Natural killer cell (primary cell): Measurements from ENCODE around the gene SPRED2. TPM values are rescaled to one million over a fixed set of nuclear protein-coding genes. Genes with fewer than 3 reads are reported as not detected.

Experiments
- ATAC-seq, 3 donors: fragments of 150-1000 bp in 2 of 3; fragments of 200-7000 bp in 1 of 3; cut with Tn5 transposase; 1 replicate in 1 of 3; 2 replicates in 2 of 3; pipeline ENCODE4 v1.10.0; 2021; ENCODE audit warnings: mild to moderate bottlenecking in 2 of 3, moderate library complexity in 2 of 3
- DNase-seq, 2 donors: peaks; one replicate each; pipeline versions ENCODE4 v3.0.0 to v3.0.0-alpha.2; 2013 to 2021; ENCODE audit warnings: mixed read lengths in 1 of 2
- H3K27ac ChIP-seq: one replicate; pipeline ENCODE4 v1.5.1; 2013; ENCODE audit warnings: mild to moderate bottlenecking, low read length
- H3K27me3 ChIP-seq: one replicate; pipeline ENCODE4 v1.6.1; 2013; ENCODE audit warnings: low read length; ENCODE audit not compliant: control insufficient read depth, insufficient read depth
- H3K36me3 ChIP-seq: one replicate; pipeline ENCODE4 v1.6.1; 2013; ENCODE audit warnings: low read length; ENCODE audit not compliant: control insufficient read depth, insufficient read depth
- H3K4me1 ChIP-seq: one replicate; pipeline ENCODE4 v1.6.1; 2013; ENCODE audit warnings: low read length; ENCODE audit not compliant: control insufficient read depth, insufficient read depth
- H3K4me3 ChIP-seq: one replicate; pipeline ENCODE4 v1.5.1; 2013; ENCODE audit warnings: low read length
- H3K9me3 ChIP-seq: one replicate; pipeline ENCODE4 v1.6.1; 2013; ENCODE audit warnings: low read length; ENCODE audit not compliant: control insufficient read depth, insufficient read depth
- H3K27ac Mint-ChIP-seq, 2 donors: one replicate each; pipeline ENCODE4 v1.8.0; 2022; ENCODE audit warnings: mild to moderate bottlenecking in 2 of 2, mixed read lengths in 2 of 2, moderate library complexity in 1 of 2
- H3K27me3 Mint-ChIP-seq, 2 donors: one replicate each; pipeline ENCODE4 v1.8.0; 2022; ENCODE audit warnings: low read depth in 2 of 2, mixed read lengths in 2 of 2
- H3K36me3 Mint-ChIP-seq: one replicate; pipeline ENCODE4 v1.8.0; 2022; ENCODE audit warnings: mixed read lengths
- H3K4me1 Mint-ChIP-seq, 2 donors: one replicate each; pipeline ENCODE4 v1.8.0; 2022; ENCODE audit warnings: mixed read lengths in 2 of 2
- H3K4me3 Mint-ChIP-seq: one replicate; pipeline ENCODE4 v1.8.0; 2022; ENCODE audit warnings: mild to moderate bottlenecking, moderate library complexity, mixed read lengths
- H3K9me3 Mint-ChIP-seq, 2 donors: one replicate each; pipeline ENCODE4 v1.8.0; 2022; ENCODE audit warnings: mixed read lengths in 2 of 2
- WGBS: methylation state at CpG from one replicate; pipeline ENCODE4 v1.1.7; 2013; ENCODE audit warnings: missing lambda C conversion rate; ENCODE audit not compliant: insufficient coverage; 5-methylcytosine and 5-hydroxymethylcytosine counted together
- intact Hi-C: fragments of 100-400 bp; cut with micrococcal nuclease; formaldehyde crosslinking; loops from one replicate; pipeline ENCODE4 v1.14.2; 2022
- total RNA-seq, 4 donors: library from RNA; stranded (reverse); fragments of 120-200 nt in 1 of 4; gene quantifications; one replicate each; pipeline versions ENCODE4 v1.2.3 to v1.2.4, GENCODE V29; 2013 to 2022
- TF ChIP-seq, protein P1 (sequence below): fragments of 200-600 bp; IDR thresholded peaks from one replicate; pipeline ENCODE4 v1.8.0; 2022; ENCODE audit warnings: antibody characterized with exemption

SPRED2 gene
- total RNA-seq, 3 donors from 2014 or later (not counting 1 experiment from before 2014, with no cell fraction given): 3.8 to 8.6 (median 8.3) TPM

DNA sequence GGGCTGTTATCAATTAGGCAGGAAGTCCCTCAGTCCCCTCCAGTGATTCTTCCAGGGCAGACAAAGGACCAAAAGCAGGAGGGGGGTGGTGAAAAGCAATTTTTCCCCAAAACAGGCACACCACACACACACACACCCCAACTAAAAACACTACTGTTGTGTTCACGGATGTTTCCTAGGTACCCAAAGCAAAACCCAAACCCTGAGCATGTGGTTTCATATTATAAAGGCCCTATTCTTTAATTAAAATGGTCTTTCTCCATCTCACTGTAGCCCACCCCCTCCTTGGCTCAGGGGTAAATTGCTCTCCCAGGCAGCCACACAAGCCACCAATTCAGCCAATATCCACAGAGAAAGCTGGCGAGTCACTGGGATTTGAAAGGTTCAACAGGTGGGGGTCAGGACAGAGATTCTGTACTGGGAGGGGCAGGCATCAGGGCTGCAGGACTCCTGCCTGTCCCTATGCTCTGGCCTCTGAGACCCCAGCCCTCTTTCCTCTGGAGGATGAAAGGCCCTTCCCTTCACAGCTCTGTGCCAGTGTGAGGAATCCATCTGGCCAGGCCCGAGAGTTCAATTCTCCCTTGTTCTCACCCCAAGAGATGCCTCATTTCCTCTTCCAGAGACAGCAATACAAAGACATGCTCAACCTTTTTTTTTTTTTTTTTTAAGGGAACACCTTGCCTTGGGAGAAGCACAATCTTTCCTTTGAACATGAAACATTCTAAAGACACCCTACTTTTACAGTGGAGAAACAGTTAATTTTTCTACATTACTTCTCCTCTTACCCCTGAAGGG lies 43.6 kb downstream of the SPRED2 start:
- Mint-ChIP-seq H3K27ac (no peak overlapping the region), H3K27me3 (peaks cover 0 to 3% of the 10 kb centered on the region in 2 donors), H3K4me1 (peaks cover 4 to 21% of the 10 kb centered on the region in 2 donors), H3K9me3 (no peaks in the 10 kb centered on the region), H3K4me3 (no peak overlapping the region), H3K36me3 (no peaks in the 10 kb centered on the region)
- H3K36me3 ChIP-seq: no peaks in the 10 kb centered on the region
- ATAC-seq (no peak), DNase-seq (no peak)
- H3K4me3 ChIP-seq: no peak overlapping the region
- no peaks in the 10 kb centered on the region for H3K27me3 ChIP-seq
- no peak overlapping the region for H3K27ac ChIP-seq
- H3K4me1 ChIP-seq: peaks cover 4% of the 10 kb centered on the region
- 76% methylated on average over 3 of the region's 3 CpGs for WGBS
- intact Hi-C loops: no loop called here
- H3K9me3 ChIP-seq: no peaks in the 10 kb centered on the region
- TF ChIP-seq, protein P1, sequence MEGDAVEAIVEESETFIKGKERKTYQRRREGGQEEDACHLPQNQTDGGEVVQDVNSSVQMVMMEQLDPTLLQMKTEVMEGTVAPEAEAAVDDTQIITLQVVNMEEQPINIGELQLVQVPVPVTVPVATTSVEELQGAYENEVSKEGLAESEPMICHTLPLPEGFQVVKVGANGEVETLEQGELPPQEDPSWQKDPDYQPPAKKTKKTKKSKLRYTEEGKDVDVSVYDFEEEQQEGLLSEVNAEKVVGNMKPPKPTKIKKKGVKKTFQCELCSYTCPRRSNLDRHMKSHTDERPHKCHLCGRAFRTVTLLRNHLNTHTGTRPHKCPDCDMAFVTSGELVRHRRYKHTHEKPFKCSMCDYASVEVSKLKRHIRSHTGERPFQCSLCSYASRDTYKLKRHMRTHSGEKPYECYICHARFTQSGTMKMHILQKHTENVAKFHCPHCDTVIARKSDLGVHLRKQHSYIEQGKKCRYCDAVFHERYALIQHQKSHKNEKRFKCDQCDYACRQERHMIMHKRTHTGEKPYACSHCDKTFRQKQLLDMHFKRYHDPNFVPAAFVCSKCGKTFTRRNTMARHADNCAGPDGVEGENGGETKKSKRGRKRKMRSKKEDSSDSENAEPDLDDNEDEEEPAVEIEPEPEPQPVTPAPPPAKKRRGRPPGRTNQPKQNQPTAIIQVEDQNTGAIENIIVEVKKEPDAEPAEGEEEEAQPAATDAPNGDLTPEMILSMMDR: no peak

DNA sequence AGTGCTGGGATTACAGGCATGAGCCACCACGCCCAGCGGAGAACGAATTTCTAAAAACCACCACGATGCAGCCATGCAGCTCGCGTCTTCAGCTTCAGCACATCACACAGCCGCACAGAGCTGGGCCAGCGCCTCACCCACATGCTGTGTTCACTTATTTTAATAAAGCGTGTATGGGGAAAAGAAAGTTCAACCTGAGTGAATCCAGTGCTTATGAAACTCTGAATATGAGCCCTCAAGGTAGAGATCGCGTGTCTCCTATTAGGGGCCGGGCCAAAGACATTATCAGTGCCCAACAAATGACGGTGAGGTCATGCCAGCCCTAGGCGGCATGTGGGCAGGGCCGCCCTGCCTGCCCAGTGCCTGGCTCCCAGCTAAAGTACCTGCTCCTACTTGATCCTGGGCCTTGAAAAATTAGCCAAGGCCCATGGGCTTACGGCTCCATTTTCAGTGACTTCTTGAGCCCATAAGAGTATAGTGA lies 44.3 kb downstream of the SPRED2 start:
- Mint-ChIP-seq H3K27ac (no peak overlapping the region), H3K27me3 (peaks cover 0 to 3% of the 10 kb centered on the region in 2 donors), H3K4me1 (peaks cover 10 to 28% of the 10 kb centered on the region in 2 donors), H3K36me3 (no peaks in the 10 kb centered on the region), H3K9me3 (no peaks in the 10 kb centered on the region), H3K4me3 (no peak overlapping the region)
- intact Hi-C loops: no loop called here
- WGBS: 80% methylated on average over 16 of the region's 16 CpGs
- Histone ChIP-seq H3K27me3 (no peaks in the 10 kb centered on the region), H3K27ac (no peak overlapping the region), H3K4me3 (no peak overlapping the region), H3K36me3 (no peaks in the 10 kb centered on the region), H3K9me3 (no peaks in the 10 kb centered on the region), H3K4me1 (peaks cover 8% of the 10 kb centered on the region)
- ATAC-seq (no peak), DNase-seq (no peak)
- TF ChIP-seq, protein P1: no peak

DNA sequence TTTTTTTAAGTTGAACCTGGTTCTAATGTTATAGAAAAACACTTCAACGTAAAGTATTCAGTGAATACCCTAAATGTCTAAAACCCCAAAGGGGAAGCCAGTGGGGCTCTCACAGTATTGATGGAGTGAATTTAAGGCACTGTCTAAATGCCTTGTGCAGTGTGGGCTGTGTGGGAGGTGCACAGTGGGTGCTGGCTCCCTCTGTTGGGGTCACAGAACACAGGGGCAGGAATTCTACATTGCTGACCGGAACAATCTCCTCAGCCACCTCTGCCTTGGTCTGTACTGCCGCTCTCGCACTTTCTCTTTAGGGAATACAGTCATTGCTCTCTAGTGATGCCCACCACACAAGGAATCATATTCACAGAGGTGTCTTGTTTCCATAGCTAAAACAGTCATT lies 45.4 kb downstream of the SPRED2 start:
- H3K27me3 Mint-ChIP-seq: peaks cover 0 to 3% of the 10 kb centered on the region in 2 donors
- H3K36me3 ChIP-seq: no peaks in the 10 kb centered on the region
- H3K27me3 ChIP-seq: no peaks in the 10 kb centered on the region
- H3K9me3 ChIP-seq: no peaks in the 10 kb centered on the region
- peaks cover 19% of the 10 kb centered on the region for H3K4me1 ChIP-seq
- no peak overlapping the region for H3K27ac Mint-ChIP-seq
- intact Hi-C loops: no loop called here
- no peak overlapping the region for H3K27ac ChIP-seq
- no peaks in the 10 kb centered on the region for H3K36me3 Mint-ChIP-seq
- ATAC-seq (no peak), DNase-seq (no peak)
- TF ChIP-seq, protein P1: no peak
- peaks cover 21 to 38% of the 10 kb centered on the region in 2 donors for H3K4me1 Mint-ChIP-seq
- no peak overlapping the region for H3K4me3 Mint-ChIP-seq
- WGBS: over 99% methylated on average over 4 of the region's 4 CpGs
- no peak overlapping the region for H3K4me3 ChIP-seq
- no peaks in the 10 kb centered on the region for H3K9me3 Mint-ChIP-seq
